Measurements from ENCODE around the gene KIAA1586. TPM values are rescaled to one million over a fixed set of nuclear protein-coding genes. Genes with fewer than 3 reads are reported as not detected.
"Not testable (repeated sequence)": the region's sequence is repeated elsewhere in the genome, so short reads cannot be mapped to it uniquely, and the experiment has no call there.

KIAA1586 gene, protein sequence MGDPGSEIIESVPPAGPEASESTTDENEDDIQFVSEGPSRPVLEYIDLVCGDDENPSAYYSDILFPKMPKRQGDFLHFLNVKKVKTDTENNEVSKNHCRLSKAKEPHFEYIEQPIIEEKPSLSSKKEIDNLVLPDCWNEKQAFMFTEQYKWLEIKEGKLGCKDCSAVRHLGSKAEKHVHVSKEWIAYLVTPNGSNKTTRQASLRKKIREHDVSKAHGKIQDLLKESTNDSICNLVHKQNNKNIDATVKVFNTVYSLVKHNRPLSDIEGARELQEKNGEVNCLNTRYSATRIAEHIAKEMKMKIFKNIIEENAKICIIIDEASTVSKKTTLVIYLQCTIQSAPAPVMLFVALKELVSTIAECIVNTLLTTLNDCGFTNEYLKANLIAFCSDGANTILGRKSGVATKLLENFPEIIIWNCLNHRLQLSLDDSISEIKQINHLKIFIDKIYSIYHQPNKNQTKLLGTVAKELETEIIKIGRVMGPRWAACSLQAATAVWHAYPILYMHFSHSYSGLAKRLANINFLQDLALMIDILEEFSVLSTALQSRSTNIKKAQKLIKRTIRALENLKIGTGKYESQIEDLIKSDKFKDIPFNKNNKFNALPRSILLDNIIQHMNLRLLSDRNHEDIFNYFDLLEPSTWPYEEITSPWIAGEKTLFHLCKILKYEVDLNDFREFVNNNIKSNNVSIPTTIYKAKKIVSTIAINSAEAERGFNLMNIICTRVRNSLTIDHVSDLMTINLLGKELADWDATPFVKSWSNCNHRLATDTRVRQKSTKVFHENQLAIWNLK
- total RNA-seq, result 16.4 and 18.4 TPM in 2 replicates

DNA sequence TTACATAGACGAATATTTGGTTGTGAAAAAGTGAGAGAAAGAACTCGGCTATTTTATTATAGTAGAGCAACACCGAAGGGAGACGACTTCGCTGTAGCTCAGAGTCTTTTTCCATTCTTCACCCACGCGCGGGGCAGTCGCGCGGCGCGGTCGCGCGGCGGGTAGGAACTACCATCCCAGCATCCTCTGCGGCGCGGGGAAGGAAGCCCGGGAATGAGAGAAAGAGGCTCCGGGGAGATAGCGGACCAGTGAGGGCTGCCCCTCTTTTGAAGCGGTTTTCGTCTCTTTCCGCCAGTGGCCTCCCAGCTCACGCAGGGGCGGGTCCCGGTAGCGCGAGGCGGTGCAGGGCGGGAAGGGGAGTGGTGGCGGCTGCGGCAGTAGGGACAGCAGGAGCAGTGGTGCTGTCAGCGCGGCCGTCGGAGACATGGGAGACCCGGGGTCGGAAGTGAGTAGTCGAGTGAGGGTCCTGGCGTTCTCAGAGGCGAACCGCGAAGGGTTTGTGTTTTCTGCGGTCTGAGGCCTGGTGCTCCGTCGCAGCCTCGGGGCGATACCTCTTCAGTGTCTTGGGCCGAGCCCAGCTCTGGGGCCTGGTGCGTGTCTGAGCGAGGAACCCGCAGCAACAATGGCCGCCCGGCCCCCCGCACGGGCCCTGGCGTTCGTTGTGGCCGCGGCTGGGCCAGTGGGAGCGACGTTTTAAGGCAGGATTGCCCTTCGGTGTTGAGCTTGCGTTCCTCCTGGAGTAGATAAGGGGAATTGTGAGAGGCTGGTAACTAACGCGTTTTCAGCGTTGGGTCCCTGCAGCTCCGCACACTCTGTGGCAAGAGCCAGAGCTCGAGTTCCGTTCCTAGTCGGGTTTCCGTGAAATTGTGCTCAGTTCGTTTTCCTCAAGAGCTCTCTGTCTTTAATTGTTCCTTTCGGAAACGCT is at the start of gene KIAA1586:
Gene KIAA1586, plus strand, starts transcription at position 362 of the 925 bp plus-strand sequence. Its CDS starts 63 bp downstream, at position 425.
- peak; percentile 79 for DNase-seq

DNA sequence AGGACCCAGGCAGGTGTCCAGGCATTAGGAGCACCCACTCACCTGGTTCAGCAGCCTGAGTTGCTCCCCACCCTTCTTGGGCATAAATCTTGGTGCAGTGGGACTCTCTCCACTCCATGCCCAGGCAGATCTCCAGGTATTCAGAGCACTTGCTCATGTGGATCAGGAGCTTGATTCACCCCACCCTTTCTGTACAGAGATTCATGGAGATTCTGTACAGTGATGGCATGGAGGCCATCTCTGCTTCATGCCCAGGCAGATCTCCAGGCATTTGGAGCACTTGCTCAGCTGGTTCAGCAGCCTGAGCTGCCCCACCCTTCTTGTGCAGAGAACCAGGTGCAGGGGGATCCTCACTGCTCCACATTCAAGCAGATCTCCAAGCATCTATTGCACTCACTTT is 47.4 kb upstream of the KIAA1586 start:
- DNase-seq, result no peak

DNA sequence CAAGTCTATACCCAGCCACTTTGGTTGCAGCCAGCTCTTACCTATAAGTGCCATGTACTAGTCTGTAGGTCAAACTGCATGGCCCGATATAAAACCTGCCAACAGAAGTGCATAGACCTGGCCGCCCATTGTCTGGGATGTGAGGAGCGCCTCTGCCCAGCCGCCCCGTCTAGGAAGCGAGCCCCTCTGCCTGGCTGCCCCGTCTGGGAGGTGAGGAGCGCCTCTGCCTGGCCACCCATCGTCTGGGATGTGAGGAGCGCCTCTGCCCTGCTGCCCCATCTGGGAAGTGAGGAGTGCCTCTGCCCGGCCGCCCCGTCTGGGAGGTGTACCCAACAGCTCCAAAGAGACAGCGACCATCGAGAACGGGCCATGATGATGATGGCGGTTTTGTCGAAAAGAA is 46.7 kb upstream of the KIAA1586 start:
- DNase-seq, result not testable (repeated sequence)

DNA sequence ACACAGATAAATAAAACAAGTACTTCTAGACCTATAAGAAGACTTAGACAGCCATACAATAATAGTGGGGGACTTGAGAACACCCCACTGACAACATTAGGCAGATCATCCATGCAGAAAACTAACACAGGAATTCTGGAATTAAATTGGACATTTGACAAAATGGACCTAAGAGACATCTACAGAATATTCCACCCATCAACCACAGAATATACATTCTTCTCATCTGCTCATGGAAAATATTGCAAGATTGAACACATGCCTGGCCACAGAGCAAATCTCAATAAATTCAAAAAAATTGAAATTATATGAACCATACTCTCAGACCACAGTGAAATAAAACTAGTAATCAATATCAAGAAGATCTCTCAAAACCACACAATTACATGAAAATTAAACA is 44.3 kb upstream of the KIAA1586 start:
- no peak for DNase-seq

DNA sequence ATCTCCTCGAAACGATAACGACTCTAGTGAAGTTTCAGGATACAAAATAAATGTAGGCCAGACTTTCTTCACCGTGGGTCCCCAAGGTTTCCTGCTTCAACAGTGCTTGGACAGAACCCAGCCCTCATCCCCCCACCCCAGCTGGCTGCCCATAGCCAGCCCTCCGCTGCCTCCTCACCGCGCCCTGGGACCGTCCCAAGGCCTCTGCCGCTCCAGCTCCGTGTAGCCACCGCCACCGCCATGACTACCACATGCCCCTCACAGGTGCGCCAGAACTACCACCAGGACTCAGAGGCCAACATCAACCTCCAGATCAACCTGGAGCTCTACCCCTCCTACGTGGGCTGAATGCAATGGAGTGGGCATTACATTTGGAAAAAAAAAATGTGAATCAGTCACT is 42.2 kb upstream of the KIAA1586 start:
- no peak for DNase-seq

DNA sequence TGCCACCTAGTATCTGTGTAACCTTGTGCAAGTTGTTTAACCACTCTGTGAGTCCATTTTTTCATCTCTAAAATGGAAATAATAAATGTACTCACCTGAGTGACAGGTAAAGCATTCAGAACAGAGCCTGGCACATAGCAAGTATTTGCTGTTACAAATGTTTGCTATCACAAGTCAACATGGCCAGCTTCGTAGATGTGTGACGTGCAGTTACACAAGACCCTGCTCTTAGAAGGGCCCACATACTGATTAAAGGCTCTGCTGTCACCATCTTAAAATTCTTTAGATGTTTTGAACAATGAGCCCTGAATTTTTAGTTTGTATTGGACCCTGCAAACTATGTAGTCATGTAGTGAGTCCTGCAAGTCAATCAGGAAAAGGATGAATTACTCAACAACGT is 40.4 kb upstream of the KIAA1586 start:
- DNase-seq, result no peak

DNA sequence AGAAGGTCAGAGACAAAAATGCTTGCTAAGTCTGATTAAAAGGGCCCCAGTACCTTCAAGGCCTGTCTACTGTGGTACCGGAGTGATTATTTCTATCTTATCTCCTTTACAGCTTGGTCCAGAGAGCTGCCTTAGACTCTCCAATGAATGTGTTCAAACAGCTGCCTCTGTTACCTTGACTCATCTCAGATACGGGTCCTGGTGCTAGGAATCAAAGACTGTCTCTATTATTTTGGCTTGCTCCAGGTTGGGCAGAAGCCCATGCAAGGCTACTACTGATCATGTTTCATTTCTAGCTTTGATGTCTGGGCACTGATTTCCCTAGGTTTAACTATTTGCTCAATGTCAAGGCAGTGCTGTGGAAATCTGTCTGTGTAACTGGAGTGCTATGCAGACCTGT is 38.4 kb upstream of the KIAA1586 start:
- DNase-seq, result not testable (repeated sequence)

DNA sequence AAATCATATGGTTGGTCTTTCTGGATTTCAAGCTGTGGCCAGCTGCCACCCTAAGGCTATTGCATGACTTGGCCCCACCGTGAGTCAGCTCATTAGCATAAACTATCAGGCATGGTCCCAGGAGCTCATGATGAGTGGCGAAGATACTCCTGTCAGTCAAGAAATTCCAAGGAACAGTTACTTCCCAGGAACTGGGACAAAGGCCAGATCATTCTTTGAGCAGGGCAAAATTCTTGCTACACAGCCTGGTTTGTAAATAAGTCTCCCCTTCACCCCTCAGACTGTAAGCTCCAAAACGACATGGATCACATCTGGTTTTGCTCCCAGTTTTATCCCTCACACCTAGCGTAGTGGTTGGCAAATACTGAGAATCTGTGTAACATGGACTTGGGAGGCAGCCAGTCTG is 33.0 kb upstream of the KIAA1586 start:
- no peak for DNase-seq

DNA sequence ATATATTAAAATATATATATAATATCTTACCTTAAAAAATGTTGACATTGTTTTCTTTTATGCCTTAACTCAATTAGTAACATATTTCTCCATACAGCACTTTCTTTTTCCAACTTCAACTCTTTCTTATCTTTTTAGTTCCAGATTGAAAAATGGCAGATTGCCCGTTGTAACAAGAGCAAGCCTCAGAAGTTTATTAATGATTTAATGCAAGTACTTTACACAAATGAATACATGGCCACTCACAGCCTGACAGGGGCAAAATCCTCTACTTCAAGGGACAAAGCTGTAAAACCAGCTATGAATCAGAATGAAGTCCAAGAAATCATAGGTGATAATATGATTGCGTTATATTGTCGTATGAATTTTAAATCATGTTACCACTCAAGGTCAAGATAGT is 29.4 kb upstream of the KIAA1586 start:
- no peak for DNase-seq

DNA sequence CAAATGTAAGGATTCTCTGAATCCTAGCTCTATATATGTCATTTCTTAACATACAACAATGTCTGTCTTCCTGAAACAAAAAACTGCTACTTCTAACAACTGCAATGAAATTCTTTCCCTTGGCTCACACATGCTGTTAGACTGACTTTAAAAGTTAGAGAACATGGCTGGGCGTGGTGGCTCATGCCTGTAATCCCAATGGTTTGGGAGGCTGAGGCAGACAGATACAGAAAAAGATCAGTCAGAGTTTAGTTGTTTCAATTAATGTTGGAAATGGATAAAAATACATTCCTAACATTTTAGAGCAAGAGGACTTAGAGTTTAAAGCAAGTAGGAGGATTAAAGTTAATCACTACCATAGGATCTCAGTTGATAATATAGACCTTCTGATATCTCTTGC is 28.7 kb upstream of the KIAA1586 start:
- no peak for DNase-seq

DNA sequence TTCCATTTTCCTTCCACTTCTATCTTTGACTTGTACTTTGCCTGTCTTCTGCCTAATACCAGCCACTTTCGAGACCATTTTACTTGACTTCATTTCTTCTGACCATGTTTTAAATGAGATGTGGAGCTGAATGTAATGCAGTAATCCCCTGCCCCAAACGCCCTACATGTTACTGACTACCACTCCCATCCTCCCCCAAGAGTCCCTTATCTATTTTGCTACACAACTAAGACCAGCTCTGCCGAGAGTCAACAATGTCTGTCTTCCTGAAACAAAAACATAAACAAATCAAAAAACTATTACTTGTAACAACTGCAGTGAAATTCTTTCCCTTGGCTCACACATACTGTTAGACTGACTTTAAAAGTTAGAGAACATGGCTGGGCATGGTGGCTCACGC is 27.1 kb upstream of the KIAA1586 start:
- no peak for DNase-seq

DNA sequence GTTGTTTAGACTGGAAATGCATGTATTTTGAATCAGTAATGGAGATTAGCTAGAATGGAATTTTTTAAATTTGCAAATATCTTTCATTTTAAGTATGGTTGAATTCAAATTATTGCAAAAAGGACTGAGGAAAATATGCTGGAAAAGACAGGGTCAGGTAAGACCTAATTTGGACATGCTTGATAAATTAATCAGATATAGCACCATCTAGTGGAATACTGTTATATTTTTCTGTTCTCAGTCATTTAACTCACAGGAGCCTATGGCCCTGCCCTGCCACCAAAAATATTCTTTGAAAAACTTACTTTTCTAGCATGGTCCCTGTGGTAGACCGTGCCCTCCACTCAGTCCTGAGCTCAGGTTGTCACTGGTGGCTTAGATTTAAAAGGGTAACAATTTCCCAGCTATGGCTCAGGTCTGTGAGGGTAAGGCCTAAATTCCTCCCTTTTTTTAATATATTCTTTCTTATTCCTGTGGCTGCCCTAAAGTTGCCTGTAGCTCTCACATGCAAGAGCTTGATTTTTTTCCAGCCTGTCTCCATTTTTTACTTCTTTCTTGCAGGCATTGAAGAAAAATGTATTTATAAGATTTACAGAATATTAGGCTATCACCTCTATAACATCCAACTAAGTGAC is 25.3 kb upstream of the KIAA1586 start:
- peak; percentile 64 for DNase-seq

DNA sequence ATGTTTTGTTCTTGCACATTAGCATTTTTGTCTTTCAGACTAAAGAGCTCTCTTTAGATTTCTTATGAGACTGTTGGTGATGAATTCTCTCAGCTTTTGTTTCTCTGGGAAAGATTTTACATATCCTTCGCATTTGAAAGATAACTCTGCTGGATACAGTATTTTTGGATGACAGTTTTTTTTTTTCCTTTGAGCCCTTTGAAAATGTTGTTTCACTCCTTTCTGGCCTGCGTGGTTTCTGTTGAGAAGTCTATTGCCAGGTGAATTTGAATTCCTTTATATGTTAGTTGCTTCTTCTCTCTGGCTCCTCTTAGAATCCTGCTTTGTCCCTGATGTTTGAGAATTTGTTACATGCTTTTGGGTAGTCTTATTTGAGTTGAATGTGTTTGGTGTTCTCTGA is 22.2 kb upstream of the KIAA1586 start:
- DNase-seq, result no peak

DNA sequence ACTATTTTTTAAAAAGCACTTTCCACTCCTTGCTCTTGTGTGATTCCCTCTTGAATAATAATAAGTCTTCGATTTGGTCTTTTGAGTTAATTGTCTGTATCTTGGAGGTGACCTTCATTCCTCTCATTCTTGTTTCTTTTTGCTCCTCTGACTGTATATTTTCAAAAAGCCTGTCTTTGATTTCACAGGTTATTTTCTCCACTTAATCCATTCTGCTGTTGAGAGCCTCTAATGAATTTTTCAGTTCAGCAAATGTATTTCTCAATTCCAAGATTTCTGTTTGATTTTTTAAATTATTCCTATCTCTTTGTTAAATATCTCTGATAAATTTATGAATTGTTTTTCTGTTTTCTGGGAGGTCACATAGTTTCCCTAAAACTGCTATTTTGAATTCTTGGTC is 21.7 kb upstream of the KIAA1586 start:
- no peak for DNase-seq

DNA sequence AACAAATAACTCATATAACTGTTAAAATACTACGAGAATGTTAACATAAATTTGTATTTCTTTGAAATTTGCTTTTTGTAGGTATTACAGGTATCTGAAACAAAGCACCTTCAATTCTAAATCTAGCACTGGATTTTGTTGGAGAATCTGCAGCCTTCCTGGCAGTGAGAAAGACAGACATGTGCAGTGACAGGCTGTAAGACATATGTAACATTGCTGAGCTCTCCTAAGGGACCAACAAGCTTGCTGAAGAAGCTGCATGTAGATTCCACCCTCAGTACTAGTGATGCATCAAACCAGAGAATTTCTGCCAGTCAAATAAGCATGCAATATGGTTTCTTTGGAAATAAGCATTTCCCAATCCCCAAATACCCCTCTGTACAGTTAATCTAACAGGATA is 20.5 kb upstream of the KIAA1586 start:
- DNase-seq, result no peak

DNA sequence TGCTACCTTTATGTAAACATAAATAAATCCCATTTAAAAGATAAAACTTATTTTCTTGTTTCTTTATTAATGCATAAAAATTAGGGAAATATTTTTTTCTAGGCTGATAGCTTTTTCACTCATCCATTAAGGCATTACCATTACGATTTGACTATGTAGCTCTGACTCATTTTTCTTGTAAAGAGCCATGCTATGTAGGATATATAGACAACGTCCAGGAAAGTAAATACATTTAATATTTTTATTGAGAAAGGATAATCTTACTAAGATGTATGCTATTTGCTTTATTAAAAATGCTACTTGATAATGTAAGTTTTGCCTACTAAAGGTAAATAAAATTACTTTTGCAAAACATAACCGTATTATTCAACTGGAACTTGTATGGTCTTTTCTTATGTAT is 19.2 kb upstream of the KIAA1586 start:
- DNase-seq, result no peak

DNA sequence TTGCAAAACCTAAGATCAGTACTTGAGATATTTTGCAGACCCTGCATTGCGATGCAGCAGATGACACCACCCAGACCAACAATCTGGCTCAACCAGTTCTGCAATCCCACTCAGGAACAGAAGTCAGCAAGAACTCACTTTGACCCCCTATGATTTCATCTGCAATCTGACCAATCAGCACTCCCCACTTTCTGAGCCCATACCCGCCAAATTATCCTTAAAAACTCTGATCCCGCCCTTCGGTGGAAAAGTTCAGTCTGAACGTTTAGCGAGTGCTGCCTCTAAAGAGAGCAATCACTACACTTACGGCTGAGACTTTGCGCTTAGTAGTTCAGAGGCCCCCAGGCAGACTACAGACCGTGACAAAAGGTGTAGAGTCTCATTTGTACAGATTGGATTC is 17.3 kb upstream of the KIAA1586 start:
- no peak for DNase-seq

DNA sequence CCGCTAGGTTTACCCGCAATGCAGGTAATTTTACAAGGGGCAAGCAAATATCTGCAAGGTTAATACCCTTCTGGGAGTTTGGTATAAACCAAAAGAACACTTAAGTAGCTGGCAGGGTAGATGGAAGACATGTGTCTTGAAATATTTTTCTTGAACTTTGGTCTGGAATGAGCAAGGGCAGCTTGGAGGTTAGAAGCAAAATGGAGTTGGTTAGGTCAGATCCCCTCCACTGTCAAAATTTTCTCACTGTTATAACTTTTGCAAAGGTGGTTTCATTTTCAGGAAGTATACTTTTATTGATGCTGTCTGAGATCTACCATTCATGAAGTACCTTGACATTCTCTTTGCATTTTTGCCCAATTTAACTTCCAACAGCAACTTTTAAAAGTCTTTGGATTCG is 13.3 kb upstream of the KIAA1586 start:
- no peak for DNase-seq

DNA sequence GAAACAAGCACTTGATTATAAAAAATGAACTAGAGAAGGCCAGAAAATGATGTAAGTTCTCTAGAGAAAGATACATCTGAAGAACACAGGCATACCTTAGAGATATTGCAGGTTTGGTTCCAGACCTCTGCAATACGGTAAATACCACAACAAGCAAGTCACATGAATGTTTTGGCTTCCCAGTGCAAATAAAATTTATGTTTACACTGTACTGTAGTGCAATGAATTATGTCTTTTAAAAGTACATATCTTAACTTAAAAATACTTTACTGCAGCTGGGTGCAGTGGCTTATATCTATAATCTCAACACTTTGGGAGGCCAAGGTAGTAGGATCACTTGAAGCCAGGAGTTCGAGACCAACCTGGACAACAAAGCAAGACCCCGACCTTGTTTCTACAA is 10.9 kb upstream of the KIAA1586 start:
- DNase-seq, result no peak

DNA sequence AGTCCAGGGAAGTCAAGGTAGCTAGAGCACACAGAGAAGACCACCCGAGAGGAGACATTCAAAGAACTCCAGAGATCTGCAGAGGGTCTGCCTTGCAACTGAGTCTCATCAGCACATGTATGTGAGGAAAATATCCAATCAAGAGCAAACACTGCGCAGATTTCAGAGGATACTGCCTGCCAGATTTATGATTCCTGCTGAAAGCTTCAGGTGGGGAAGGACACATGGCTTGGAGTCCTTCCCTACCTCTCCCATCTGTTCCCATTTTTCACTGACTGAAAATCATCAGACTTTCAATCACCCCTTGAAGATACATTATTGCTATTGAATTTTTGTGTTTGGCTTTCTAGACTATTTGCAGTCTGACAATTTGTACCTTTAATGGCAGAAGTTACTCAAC is 7.6 kb upstream of the KIAA1586 start:
- DNase-seq, result no peak

DNA sequence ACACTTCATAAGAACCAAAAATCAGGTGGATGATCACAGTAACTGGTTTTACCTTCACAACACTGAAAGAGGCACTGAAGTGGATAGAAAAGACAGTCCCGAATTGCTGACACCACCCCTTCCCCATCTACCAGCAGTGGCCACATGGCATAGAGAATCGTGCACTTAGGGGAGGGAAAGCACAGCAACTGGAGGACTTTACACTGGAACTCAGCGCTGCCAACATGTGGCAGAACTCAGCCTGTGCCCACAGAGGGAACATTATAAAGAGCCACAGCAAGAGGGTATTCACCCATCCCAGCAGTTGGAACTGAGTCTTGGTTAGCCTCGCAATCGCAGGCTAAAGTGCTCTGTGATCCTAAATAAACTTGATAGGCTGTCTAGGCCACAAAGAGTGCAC is 6.5 kb upstream of the KIAA1586 start:
- peak; percentile 12 for DNase-seq

DNA sequence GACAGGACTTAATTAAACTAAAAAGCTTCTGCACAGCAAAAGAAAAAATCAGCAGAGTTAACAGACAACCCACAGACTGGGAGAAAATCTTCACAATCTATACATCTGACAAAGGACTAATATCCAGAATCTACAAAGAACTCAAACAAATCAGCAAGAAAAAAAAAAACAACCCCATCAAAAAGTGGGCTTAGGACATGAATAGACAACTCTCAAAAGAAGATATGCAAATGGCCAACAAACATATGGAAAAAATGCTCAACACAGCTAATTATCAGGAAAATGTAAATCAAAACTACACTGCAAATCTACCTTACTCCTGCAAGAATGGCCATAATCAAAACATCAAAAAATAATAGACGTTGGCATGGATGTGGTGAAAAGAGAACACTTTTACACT is 2.4 kb upstream of the KIAA1586 start:
- DNase-seq, result not testable (repeated sequence)

DNA sequence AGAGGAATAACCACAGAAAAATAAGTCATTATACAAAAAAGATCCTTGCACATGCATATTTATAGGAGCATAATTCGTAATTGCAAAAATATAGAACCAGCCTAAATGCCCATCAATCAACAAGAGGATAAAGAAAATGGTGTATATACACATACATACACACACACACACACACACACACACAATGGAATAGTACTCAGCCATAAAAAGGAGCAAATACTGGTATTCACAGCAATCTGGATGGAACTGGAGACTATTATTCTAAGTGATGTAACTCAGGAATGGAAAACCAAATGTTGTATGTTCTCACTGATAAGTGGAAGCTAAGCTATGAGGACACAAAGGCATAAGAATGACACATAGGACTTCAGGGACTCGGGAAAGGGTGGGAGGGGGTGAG is 1.9 kb upstream of the KIAA1586 start:
- DNase-seq, result no peak

Data from dermis blood vessel endothelial cell (primary cell).